WERI-Rb-1 (cell line): ENCODE measurements around the gene GPATCH8.

Source experiments
- DNase-seq: peaks from one replicate; pipeline ENCODE4 v3.0.0-alpha.2; 2020
- H3K27ac ChIP-seq: fragments of 250-450 bp; sonication (Bioruptor Pico); 2 replicates; pipeline ENCODE4 v1.5.1; 2020; ENCODE audit warnings: mild to moderate bottlenecking, moderate library complexity
- H3K27me3 ChIP-seq: fragments of 250-450 bp; sonication (Bioruptor Pico); 2 replicates; pipeline ENCODE4 v1.5.1; 2021; ENCODE audit warnings: mild to moderate bottlenecking, low read depth, moderate library complexity; ENCODE audit not compliant: insufficient read depth, severe bottlenecking
- H3K36me3 ChIP-seq: fragments of 250-450 bp; sonication (Bioruptor Pico); 2 replicates; pipeline ENCODE4 v1.5.1; 2020; ENCODE audit warnings: mild to moderate bottlenecking, moderate library complexity
- H3K4me3 ChIP-seq: 2 replicates; pipeline ENCODE4 v1.5.1; 2011; ENCODE audit warnings: low read depth, mild to moderate bottlenecking, control low read depth, low read length
- H3K9me3 ChIP-seq: fragments of 250-450 bp; sonication (Bioruptor Pico); 2 replicates; pipeline ENCODE4 v1.5.1; 2021; ENCODE audit warnings: mild to moderate bottlenecking, moderate library complexity; ENCODE audit not compliant: severe bottlenecking
- TF ChIP-seq, protein P1 (sequence below): IDR thresholded peaks from 2 replicates; pipeline ENCODE4 v1.5.1; 2011; ENCODE audit warnings: low read depth, mild to moderate bottlenecking, control low read depth, inconsistent platforms, low read length

The GPATCH8 gene

DNA sequence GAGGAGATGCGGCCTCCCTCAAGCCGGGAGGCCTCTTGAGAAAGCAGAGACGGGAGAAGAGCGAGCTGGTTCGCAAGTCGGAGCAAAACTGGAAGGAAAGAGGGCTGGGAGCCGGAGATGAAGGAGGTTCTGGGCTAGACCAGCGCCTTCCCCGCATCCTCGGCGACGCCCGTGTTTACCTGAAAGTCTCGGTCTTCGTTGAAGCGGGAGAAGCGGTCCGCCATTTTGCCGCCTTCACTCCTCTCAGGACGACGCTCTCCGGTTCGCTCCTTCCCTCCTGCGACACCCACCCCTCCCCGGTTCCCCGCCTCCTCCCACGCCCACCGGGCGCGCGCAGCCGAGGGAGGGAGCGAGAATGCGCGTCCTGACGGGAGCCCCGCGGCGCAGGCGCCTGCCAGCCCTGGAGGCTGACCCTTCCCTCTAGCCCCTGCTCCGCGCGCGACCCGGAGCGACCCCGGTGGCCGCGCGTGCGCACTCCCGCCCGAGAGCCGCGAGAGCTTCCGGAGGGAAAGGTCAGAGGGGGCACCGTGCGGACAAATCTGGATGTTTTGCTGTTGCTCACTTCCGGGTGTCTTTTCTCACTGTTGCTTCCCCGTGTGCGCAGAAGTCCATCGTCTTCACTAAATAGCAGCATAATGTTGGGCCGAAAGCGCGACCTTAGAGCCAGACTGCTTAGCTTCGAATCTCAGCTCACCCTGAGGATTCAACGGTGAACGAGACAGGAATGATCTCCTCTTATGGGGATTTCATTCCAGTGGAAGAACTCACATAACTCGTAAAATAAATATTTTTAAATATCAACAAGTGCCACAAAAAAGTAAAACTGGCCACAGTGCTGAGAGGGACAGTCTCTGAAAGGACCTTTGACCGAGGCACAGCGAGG is at the start of gene GPATCH8:
Gene GPATCH8, minus strand, starts transcription at position 260 of the 883 bp plus-strand sequence. Its CDS starts 36 bp downstream, at position 224.
- peak within 1 kb of the TSS; percentile 85 for H3K4me3 ChIP-seq
- no peaks in the 10 kb centered on the region for H3K27me3 ChIP-seq
- TF ChIP-seq, protein P1, sequence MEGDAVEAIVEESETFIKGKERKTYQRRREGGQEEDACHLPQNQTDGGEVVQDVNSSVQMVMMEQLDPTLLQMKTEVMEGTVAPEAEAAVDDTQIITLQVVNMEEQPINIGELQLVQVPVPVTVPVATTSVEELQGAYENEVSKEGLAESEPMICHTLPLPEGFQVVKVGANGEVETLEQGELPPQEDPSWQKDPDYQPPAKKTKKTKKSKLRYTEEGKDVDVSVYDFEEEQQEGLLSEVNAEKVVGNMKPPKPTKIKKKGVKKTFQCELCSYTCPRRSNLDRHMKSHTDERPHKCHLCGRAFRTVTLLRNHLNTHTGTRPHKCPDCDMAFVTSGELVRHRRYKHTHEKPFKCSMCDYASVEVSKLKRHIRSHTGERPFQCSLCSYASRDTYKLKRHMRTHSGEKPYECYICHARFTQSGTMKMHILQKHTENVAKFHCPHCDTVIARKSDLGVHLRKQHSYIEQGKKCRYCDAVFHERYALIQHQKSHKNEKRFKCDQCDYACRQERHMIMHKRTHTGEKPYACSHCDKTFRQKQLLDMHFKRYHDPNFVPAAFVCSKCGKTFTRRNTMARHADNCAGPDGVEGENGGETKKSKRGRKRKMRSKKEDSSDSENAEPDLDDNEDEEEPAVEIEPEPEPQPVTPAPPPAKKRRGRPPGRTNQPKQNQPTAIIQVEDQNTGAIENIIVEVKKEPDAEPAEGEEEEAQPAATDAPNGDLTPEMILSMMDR = no peak
- peak; percentile 99 for DNase-seq
- peaks cover 12% of the 10 kb centered on the region for H3K36me3 ChIP-seq
- H3K27ac ChIP-seq = peak within 1 kb of the TSS; percentile 97
- H3K9me3 ChIP-seq = no peaks in the 10 kb centered on the region

DNA sequence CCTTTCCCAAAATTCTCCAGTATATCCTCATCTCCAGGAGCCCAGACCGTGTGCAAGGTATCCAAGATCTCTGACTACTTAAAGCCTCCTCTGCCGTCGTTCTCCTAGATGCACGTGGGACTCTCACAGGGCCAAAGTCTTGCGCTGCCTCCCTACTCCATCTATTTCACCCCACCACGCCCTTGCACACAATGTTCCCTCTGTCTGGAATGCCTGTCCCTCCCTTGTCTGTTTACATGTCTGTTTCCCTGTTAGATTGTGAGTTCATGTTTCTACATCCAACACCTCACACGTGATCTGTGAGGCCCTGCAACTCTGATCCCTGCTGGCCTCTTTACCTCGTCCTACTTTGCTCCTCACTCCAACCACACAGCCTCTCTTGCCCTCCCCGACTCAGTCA is 49.2 kb upstream of the GPATCH8 start:
- no peaks in the 10 kb centered on the region for H3K36me3 ChIP-seq
- no peak overlapping the region for H3K4me3 ChIP-seq
- no peaks in the 10 kb centered on the region for H3K9me3 ChIP-seq
- DNase-seq = no peak
- no peak overlapping the region for H3K27ac ChIP-seq
- H3K27me3 ChIP-seq = no peaks in the 10 kb centered on the region
- TF ChIP-seq, protein P1 = no peak

DNA sequence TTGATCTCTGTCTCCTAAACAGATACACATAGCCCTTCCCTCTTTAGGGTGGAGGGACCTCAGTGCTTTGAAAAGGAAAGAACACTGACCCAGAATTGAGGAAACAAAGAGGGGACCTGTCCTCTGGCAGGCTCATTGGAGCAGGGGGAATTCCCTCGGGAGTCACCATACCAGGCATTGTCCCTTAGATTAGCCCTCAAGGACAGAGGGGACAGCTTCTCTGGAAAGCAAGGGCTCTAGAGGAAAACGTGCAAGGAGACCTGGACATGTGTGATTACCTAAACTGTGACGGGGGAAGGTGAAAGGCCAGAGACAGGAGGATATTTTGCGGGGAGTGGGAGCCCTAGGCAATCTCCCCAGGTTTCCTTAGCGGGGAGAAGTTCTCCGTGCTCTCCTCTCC is 46.5 kb upstream of the GPATCH8 start:
- DNase-seq = no peak
- Histone ChIP-seq H3K9me3 (no peaks in the 10 kb centered on the region), H3K27me3 (no peaks in the 10 kb centered on the region), H3K4me3 (no peak overlapping the region), H3K27ac (no peak overlapping the region), H3K36me3 (no peaks in the 10 kb centered on the region)
- TF ChIP-seq, protein P1 = no peak

DNA sequence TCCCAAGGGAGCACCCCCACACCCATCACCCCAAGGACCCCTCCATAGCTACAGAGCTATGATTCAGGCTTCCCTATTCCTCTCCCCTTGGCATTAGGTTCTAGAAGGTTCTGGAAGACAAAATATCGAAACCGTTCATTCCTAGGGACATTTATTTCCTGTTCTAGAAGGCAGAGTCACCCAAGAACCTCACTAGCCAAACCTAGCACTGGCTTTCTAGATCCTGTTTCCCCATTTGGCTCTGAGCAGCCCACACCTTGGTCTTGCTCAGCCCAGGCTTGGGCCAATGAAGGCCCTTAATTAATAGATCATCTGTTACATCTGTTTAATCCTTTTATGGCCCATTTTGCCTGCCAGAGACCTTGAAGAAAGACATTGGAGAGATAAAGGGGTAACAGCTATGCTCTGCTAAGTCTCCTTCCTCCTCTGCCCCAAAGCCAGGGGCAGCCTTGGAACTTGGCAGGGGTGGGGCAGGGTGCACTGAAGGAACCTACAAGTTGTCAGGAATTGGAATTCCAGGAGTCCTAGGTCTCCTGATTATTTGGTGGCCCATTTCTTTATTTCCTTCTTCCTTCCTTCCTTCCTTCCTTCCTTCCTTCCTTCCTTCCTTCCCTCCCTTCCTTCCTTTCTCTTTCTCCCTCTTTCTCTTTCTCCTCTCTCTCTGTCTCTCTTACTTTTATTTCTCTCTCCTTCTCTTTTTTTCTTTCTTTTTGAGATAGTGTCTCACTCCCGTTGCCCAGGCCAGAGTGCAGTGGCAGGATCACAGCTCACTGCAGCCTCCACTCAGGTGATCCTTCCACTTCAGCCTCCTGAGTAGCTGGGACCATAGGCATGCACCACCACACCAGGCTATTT is 45.4 kb upstream of the GPATCH8 start:
- DNase-seq = no peak

DNA sequence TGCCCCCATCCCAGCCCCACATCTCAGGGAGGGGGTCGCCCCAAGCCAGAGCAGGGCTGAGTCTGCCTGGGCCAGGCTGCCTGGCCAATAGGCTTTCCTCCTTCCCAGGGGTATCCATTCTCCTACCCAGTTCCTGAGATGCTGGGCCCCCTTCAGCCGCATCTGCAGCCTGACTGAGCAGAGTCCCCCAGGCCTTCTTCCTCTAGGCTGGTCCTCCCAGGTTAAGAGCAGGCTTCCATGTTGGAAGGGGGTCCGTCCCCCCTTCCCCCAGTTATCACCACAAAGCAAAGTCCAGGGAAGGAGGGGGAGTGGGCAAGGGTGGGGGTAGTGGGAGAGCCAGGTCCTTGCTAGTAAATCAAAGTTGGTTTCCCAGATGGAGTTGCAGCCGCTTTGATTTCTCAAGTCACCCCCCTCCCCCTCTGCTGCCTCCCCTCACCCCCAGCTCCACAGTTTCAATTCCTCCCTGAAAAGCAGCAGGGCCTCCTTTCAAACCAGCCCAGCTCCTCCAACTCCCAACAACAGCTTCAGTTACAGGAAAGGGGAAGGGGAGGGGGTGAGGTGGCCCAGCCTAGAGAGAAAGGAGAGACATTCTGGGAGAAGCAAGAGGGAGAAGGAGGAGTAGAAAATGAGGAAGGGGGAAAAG is 44.5 kb upstream of the GPATCH8 start:
- no peaks in the 10 kb centered on the region for H3K36me3 ChIP-seq
- H3K9me3 ChIP-seq = no peaks in the 10 kb centered on the region
- H3K4me3 ChIP-seq = no peak overlapping the region
- H3K27me3 ChIP-seq = no peaks in the 10 kb centered on the region
- TF ChIP-seq, protein P1 = no peak
- no peak for DNase-seq
- no peak overlapping the region for H3K27ac ChIP-seq

More for the DNA sequence above, 45.4 kb upstream of the GPATCH8 start:
- no peaks in the 10 kb centered on the region for H3K27me3 ChIP-seq
- TF ChIP-seq, protein P1 = no peak
- no peak overlapping the region for H3K27ac ChIP-seq
- H3K9me3 ChIP-seq = no peaks in the 10 kb centered on the region
- H3K4me3 ChIP-seq = no peak overlapping the region
- no peaks in the 10 kb centered on the region for H3K36me3 ChIP-seq
